Endodermal cell (in vitro differentiated cells): ENCODE results near the gene CDH26. TPM values are rescaled to one million over a fixed set of nuclear protein-coding genes. Genes with fewer than 3 reads are reported as not detected.
A peak's percentile ranks its signal among the peaks of the same experiment; 100 is the strongest.

Experiments used
- DNase-seq: peaks from one replicate; pipeline ENCODE4 v3.0.0-alpha.2; 2017
- H3K27ac ChIP-seq: 2 replicates; pipeline ENCODE4 v1.5.1; 2013; ENCODE audit warnings: mild to moderate bottlenecking, low read depth, low read length, moderate library complexity
- H3K27me3 ChIP-seq: 2 replicates; pipeline ENCODE4 v1.6.1; 2013; ENCODE audit warnings: mild to moderate bottlenecking, low read length, moderate library complexity; ENCODE audit not compliant: insufficient read depth, control insufficient read depth, poor library complexity, severe bottlenecking
- H3K36me3 ChIP-seq: 2 replicates; pipeline ENCODE4 v1.7.0; 2013; ENCODE audit warnings: mild to moderate bottlenecking, low read length, moderate library complexity; ENCODE audit not compliant: control insufficient read depth, insufficient read depth
- H3K4me1 ChIP-seq: one replicate; pipeline ENCODE4 v1.7.0; 2013; ENCODE audit warnings: low read length; ENCODE audit not compliant: control insufficient read depth, insufficient read depth
- H3K4me3 ChIP-seq: 2 replicates; pipeline ENCODE4 v1.5.1; 2013; ENCODE audit warnings: mild to moderate bottlenecking, low read length, moderate library complexity
- H3K9ac ChIP-seq: 2 replicates; pipeline ENCODE4 v1.6.1; 2013; ENCODE audit warnings: mild to moderate bottlenecking, low read length, moderate library complexity; ENCODE audit not compliant: poor library complexity, severe bottlenecking; ENCODE audit errors: extremely low read depth
- H3K9me3 ChIP-seq: 2 replicates; pipeline ENCODE4 v1.6.1; 2013; ENCODE audit warnings: mild to moderate bottlenecking, low read length, moderate library complexity; ENCODE audit not compliant: control insufficient read depth
- H3K27ac Mint-ChIP-seq: 2 replicates; pipeline ENCODE4 v1.8.0; 2020; ENCODE audit warnings: mixed read lengths
- H3K27me3 Mint-ChIP-seq: 2 replicates; pipeline ENCODE4 v1.8.0; 2021; ENCODE audit warnings: mild to moderate bottlenecking, mixed read lengths; ENCODE audit not compliant: insufficient read depth
- H3K36me3 Mint-ChIP-seq: 2 replicates; pipeline ENCODE4 v1.8.0; 2020; ENCODE audit warnings: low read depth, mixed read lengths
- H3K4me1 Mint-ChIP-seq: 2 replicates; pipeline ENCODE4 v1.8.0; 2020; ENCODE audit warnings: mixed read lengths
- H3K4me3 Mint-ChIP-seq: 2 replicates; pipeline ENCODE4 v1.8.0; 2020; ENCODE audit warnings: mild to moderate bottlenecking, moderate library complexity, mixed read lengths
- H3K9me3 Mint-ChIP-seq: 2 replicates; pipeline ENCODE4 v1.8.0; 2020; ENCODE audit warnings: mild to moderate bottlenecking, mixed read lengths
- CTCF ChIP-seq: fragments of 200-600 bp; sonication (generic); conservative IDR thresholded peaks from 2 replicates; pipeline ENCODE4 v1.5.0; 2021; ENCODE audit warnings: antibody characterized with exemption, mild to moderate bottlenecking
- WGBS, 2 experiments: methylation state at CpG; one replicate each; pipeline versions ENCODE4 v1.1.5 to v1.1.7; 2013; ENCODE audit warnings: missing lambda C conversion rate in 2 of 2, mixed read lengths in 1 of 2; ENCODE audit not compliant: insufficient coverage in 1 of 2, insufficient read length in 1 of 2; 5-methylcytosine and 5-hydroxymethylcytosine counted together
- total RNA-seq, 2 donors: library from RNA; stranded (reverse); fragmentation: NEBNext Ultra II Directional in 1 of 2; extraction: Animal tissue kit (Norgen Biotek cat#: 25700) in 1 of 2; gene quantifications; 2 replicates in 1 of 2; 3 replicates in 1 of 2; pipeline ENCODE4 v1.2.1, GENCODE V29; 2021

Gene CDH26
- total RNA-seq, 2 donors from 2014 or later, result 0.97 to 2.0 TPM

- Histone ChIP-seq H3K36me3 (no peaks in the 10 kb centered on the region), H3K9me3 (no peaks in the 10 kb centered on the region), H3K9ac (no peak overlapping the region), H3K27me3 (no peaks in the 10 kb centered on the region), H3K4me1 (no peaks in the 10 kb centered on the region), H3K27ac (no peak overlapping the region), H3K4me3 (no peak overlapping the region)
- Mint-ChIP-seq H3K36me3 (peaks cover 2% of the 10 kb centered on the region), H3K27me3 (peaks cover 18% of the 10 kb centered on the region), H3K4me1 (peaks cover 13% of the 10 kb centered on the region), H3K27ac (no peak overlapping the region), H3K4me3 (no peak overlapping the region), H3K9me3 (peaks cover 25% of the 10 kb centered on the region)
- TF ChIP-seq CTCF, result no peak
- DNase-seq, result peak; percentile 35
- 88 to 98% methylated on average over 17 to 22 of the region's 22 CpGs for WGBS, 2 experiments
Observed at GRCh38 chr20:60062431-60063047, 104.3 kb downstream of the CDH26 start.

- peaks cover 25% of the 10 kb centered on the region for H3K9me3 Mint-ChIP-seq
- DNase-seq, result peak; percentile 22
- Histone ChIP-seq H3K4me1 (no peaks in the 10 kb centered on the region), H3K27ac (no peak overlapping the region), H3K36me3 (no peaks in the 10 kb centered on the region), H3K9ac (no peak overlapping the region), H3K27me3 (no peaks in the 10 kb centered on the region), H3K4me3 (no peak overlapping the region), H3K9me3 (no peaks in the 10 kb centered on the region)
- H3K4me3 Mint-ChIP-seq, result no peak overlapping the region
- H3K27ac Mint-ChIP-seq, result no peak overlapping the region
- peaks cover 18% of the 10 kb centered on the region for H3K27me3 Mint-ChIP-seq
- H3K36me3 Mint-ChIP-seq, result peaks cover 2% of the 10 kb centered on the region
- 90 to 94% methylated on average over 2 to 4 of the region's 4 CpGs for WGBS, 2 experiments
- TF ChIP-seq CTCF, result no peak
- H3K4me1 Mint-ChIP-seq, result peaks cover 10% of the 10 kb centered on the region
Observed at GRCh38 chr20:60063048-60063451, 104.8 kb downstream of the CDH26 start.

- Mint-ChIP-seq H3K36me3 (peaks cover 2% of the 10 kb centered on the region), H3K9me3 (peaks cover 25% of the 10 kb centered on the region), H3K27me3 (peaks cover 18% of the 10 kb centered on the region), H3K4me3 (no peak overlapping the region), H3K4me1 (peaks cover 2% of the 10 kb centered on the region), H3K27ac (no peak overlapping the region)
- no peak overlapping the region for H3K27ac ChIP-seq
- H3K36me3 ChIP-seq, result no peaks in the 10 kb centered on the region
- H3K4me1 ChIP-seq, result no peaks in the 10 kb centered on the region
- no peak overlapping the region for H3K9ac ChIP-seq
- no peak for TF ChIP-seq CTCF
- no peaks in the 10 kb centered on the region for H3K9me3 ChIP-seq
- H3K27me3 ChIP-seq, result no peaks in the 10 kb centered on the region
- WGBS, 2 experiments, result 90 to 94% methylated on average over 2 to 3 of the region's 3 CpGs
- DNase-seq, result peak; percentile 14
- no peak overlapping the region for H3K4me3 ChIP-seq
Observed at GRCh38 chr20:60063739-60064380, 105.6 kb downstream of the CDH26 start.

Other genes with a start within 250 kb of the CDH26 start
- gene SYCP2, start 24.8 kb upstream of the CDH26 start, total RNA-seq, result 1 to 10 TPM; 1.2 to 1.4 TPM
- gene PPP1R3D, start 18.1 kb upstream of the CDH26 start, total RNA-seq, result 1 to 10 TPM; 3.9 to 6.1 TPM
- 10 to 100 TPM; 24.4 to 25.1 TPM for gene FAM217B, start 18.0 kb upstream of the CDH26 start, total RNA-seq